ENCODE data around the gene WWOX.

DNA sequence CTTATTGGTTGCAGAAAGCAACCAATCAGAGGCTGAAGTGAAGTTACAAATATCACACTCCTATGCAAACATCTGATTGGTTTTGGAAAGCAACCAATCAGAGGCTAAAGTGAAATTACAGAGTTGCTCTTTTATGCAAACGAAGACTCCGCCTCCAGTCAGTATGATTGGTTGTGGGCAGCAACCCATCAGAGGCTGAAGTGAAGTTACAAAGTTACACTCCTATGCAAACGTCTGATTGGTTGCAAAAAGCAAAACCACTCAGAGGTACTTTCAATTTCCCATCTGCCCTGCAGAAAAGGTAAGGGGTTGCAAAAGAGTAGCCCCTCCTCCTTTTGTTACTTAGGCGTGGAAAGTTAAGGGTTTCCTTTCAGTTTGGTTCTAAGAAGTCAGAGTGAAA is 803.8 kb downstream of the WWOX start:
- TF ChIP-seq CTCF (IDR thresholded peaks at IDR 0.05; ENCODE audit: borderline replicate concordance, extremely low read depth, low read length, poor library complexity, severe bottlenecking) (no peak), EZH2 (IDR thresholded peaks at IDR 0.05; ENCODE audit: borderline replicate concordance, low read depth, low read length, severe bottlenecking) (no peak)
